Right cardiac atrium (tissue), 5 donors: ENCODE data around the gene FAM89B. TPM values are rescaled to one million over a fixed set of nuclear protein-coding genes. Genes with fewer than 3 reads are reported as not detected.

Source experiments
- ATAC-seq, 2 donors: fragments of 200-7000 bp; cut with Tn5 transposase; one replicate each; pipeline versions ENCODE4 v1.8.0 to v1.9.1; 2020; ENCODE audit warnings: moderate library complexity in 2 of 2, mild to moderate bottlenecking in 1 of 2
- DNase-seq, 3 donors: peaks; one replicate each; pipeline ENCODE4 v3.0.0-alpha.2; 2020
- H3K27ac ChIP-seq: one replicate; pipeline ENCODE4 v1.5.1; 2013; ENCODE audit warnings: mild to moderate bottlenecking, low read length, control low read depth, moderate library complexity
- H3K27me3 ChIP-seq: one replicate; pipeline ENCODE4 v1.6.1; 2013; ENCODE audit not compliant: control insufficient read depth, insufficient read depth
- H3K4me1 ChIP-seq: one replicate; pipeline ENCODE4 v1.6.1; 2013; ENCODE audit warnings: low read length; ENCODE audit not compliant: control insufficient read depth, insufficient read depth
- H3K4me3 ChIP-seq: one replicate; pipeline ENCODE4 v1.5.1; 2013; ENCODE audit warnings: low read length, control low read depth
- H3K9me3 ChIP-seq: one replicate; pipeline ENCODE4 v1.6.1; 2013; ENCODE audit warnings: low read length; ENCODE audit not compliant: control insufficient read depth
- WGBS: extraction: QIAGEN DNeasy Blood & Tissue Kit; methylation state at CpG from one replicate; pipeline ENCODE4 v1.1.7; 2013; 5-methylcytosine and 5-hydroxymethylcytosine counted together
- intact Hi-C, 4 donors: fragments of 100-400 bp; cut with DNase I; formaldehyde crosslinking; loops; one replicate each; pipeline versions ENCODE4 v1.11.0 to v1.14.0; 2022 to 2023
- polyA plus RNA-seq: library from polyadenylated mRNA; stranded (reverse); fragments of 200-250 nt; gene quantifications from one replicate; pipeline ENCODE4 v1.2.3, GENCODE V29; 2013
- total RNA-seq, 4 donors: library from RNA; stranded (reverse); fragmentation: NEBNext Ultra II Directional; extraction: Animal tissue kit (Norgen Biotek cat#: 25700); gene quantifications; one replicate each; pipeline ENCODE4 v1.2.1, GENCODE V29; 2021
- donor health status: healthy with polysubstance abuse.
- donor health status: DM: no; HTN: yes; CAD: no.
- donor health status: DM: no; HTN: no; CAD: no.
- donor health status: DM: no; HTN: yes; CAD: no; lungs with severe emphysema.
- donor health status: DM: yes; HTN: yes; CAD: no.

FAM89B gene
- total and polyA plus RNA-seq, 5 donors, result 40.5 to 46.6 (median 45.5) TPM

GRCh38 chr11:65613091-65613928 lies 41.0 kb downstream of the FAM89B start:
- no peaks in the 10 kb centered on the region for H3K27me3 ChIP-seq
- WGBS, result 20% methylated on average over 43 of the region's 43 CpGs
- no peak for ATAC-seq
- H3K4me3 ChIP-seq, result peak overlapping the region; percentile 82
- intact Hi-C loops, result loop anchor here in 1 of 4 donors (5.0 kb wide), 1 partner anchor 36 kb away; the partner anchor contains the start of gene EHBP1L1
- H3K4me1 ChIP-seq, result peaks cover 5% of the 10 kb centered on the region
- DNase-seq, result peak; percentile 43 to 79 (median 72)
- H3K9me3 ChIP-seq, result no peaks in the 10 kb centered on the region
- H3K27ac ChIP-seq, result peak overlapping the region; percentile 93

GRCh38 chr11:65615229-65615949 lies 43.1 kb downstream of the FAM89B start, which contains the start of gene PCNX3:
TSS of gene PCNX3 (plus strand) at chr11:65615776. CDS start at chr11:65616312, 536 bp downstream.
- H3K27ac ChIP-seq, result peak within 1 kb of the TSS; percentile 90
- intact Hi-C loops, result no loop called here
- peak within 1 kb of the TSS; percentile 91 for H3K4me3 ChIP-seq
- H3K9me3 ChIP-seq, result no peaks in the 10 kb centered on the region
- WGBS, result under 1% methylated on average over 55 of the region's 55 CpGs
- no peaks in the 10 kb centered on the region for H3K27me3 ChIP-seq
- ATAC-seq (peak; percentile 85 to 90), DNase-seq (peak; percentile 100)
- peaks cover 3% of the 10 kb centered on the region for H3K4me1 ChIP-seq

GRCh38 chr11:65615950-65616574 lies 43.7 kb downstream of the FAM89B start:
- Histone ChIP-seq H3K4me1 (peaks cover 3% of the 10 kb centered on the region), H3K4me3 (peak overlapping the region; percentile 91), H3K27me3 (no peaks in the 10 kb centered on the region), H3K27ac (peak overlapping the region; percentile 83), H3K9me3 (no peaks in the 10 kb centered on the region)
- DNase-seq, result peak in 1 of 3 donors; percentile 74
- peak; percentile 0 for ATAC-seq
- under 1% methylated on average over 50 of the region's 50 CpGs for WGBS
- intact Hi-C loops, result no loop called here

GRCh38 chr11:65616575-65617001 lies 44.2 kb downstream of the FAM89B start:
- Histone ChIP-seq H3K4me3 (peak overlapping the region; percentile 91), H3K4me1 (peaks cover 3% of the 10 kb centered on the region)

GRCh38 chr11:65617136-65617850 lies 45.0 kb downstream of the FAM89B start:
- 90% methylated on average over 17 of the region's 17 CpGs for WGBS
- intact Hi-C loops, result no loop called here
- H3K4me3 ChIP-seq, result no peak overlapping the region
- DNase-seq (no peak), ATAC-seq (no peak)
- peaks cover 3% of the 10 kb centered on the region for H3K4me1 ChIP-seq
- no peak overlapping the region for H3K27ac ChIP-seq
- H3K9me3 ChIP-seq, result no peaks in the 10 kb centered on the region
- no peaks in the 10 kb centered on the region for H3K27me3 ChIP-seq

More at GRCh38 chr11:65616575-65617001, 44.2 kb downstream of the FAM89B start:
- Histone ChIP-seq H3K27me3 (no peaks in the 10 kb centered on the region), H3K27ac (no peak overlapping the region), H3K9me3 (no peaks in the 10 kb centered on the region)
- DNase-seq (no peak), ATAC-seq (no peak)
- 68% methylated on average over 10 of the region's 10 CpGs for WGBS
- intact Hi-C loops, result no loop called here

- intact Hi-C loops, result no loop called here
- ATAC-seq, result no peak
- WGBS, result 91% methylated on average over 33 of the region's 33 CpGs
These were observed 45.8 kb downstream of the FAM89B start for GRCh38 chr11:65617990-65618751.

GRCh38 chr11:65618763-65619162 lies 46.4 kb downstream of the FAM89B start:
- intact Hi-C loops, result no loop called here
- no peak for ATAC-seq
- H3K4me1 ChIP-seq, result peaks cover 3% of the 10 kb centered on the region
- H3K4me3 ChIP-seq, result no peak overlapping the region
- WGBS, result 89% methylated on average over 14 of the region's 14 CpGs
- no peak overlapping the region for H3K27ac ChIP-seq
- peak in 1 of 3 donors; percentile 30 for DNase-seq
- no peaks in the 10 kb centered on the region for H3K27me3 ChIP-seq
- H3K9me3 ChIP-seq, result no peaks in the 10 kb centered on the region

More at GRCh38 chr11:65617990-65618751, 45.8 kb downstream of the FAM89B start:
- H3K27ac ChIP-seq, result no peak overlapping the region
- H3K9me3 ChIP-seq, result no peaks in the 10 kb centered on the region
- peaks cover 3% of the 10 kb centered on the region for H3K4me1 ChIP-seq
- no peaks in the 10 kb centered on the region for H3K27me3 ChIP-seq
- no peak overlapping the region for H3K4me3 ChIP-seq
- DNase-seq, result peak in 2 of 3 donors; percentile 52 to 71

- H3K27ac ChIP-seq, result no peak overlapping the region
- no peak overlapping the region for H3K4me3 ChIP-seq
- no peaks in the 10 kb centered on the region for H3K9me3 ChIP-seq
- peak in 1 of 3 donors; percentile 39 for DNase-seq
- intact Hi-C loops, result no loop called here
- no peak for ATAC-seq
- H3K4me1 ChIP-seq, result peaks cover 3% of the 10 kb centered on the region
- H3K27me3 ChIP-seq, result no peaks in the 10 kb centered on the region
- 93% methylated on average over 29 of the region's 29 CpGs for WGBS
These were observed 47.1 kb downstream of the FAM89B start for GRCh38 chr11:65619281-65619928.

- Histone ChIP-seq H3K9me3 (no peaks in the 10 kb centered on the region), H3K27ac (no peak overlapping the region), H3K27me3 (no peaks in the 10 kb centered on the region), H3K4me3 (no peak overlapping the region), H3K4me1 (peaks cover 3% of the 10 kb centered on the region)
- intact Hi-C loops, result no loop called here
- ATAC-seq, result no peak
- 93% methylated on average over 19 of the region's 19 CpGs for WGBS
- peak in 1 of 3 donors; percentile 46 for DNase-seq
These were observed 48.3 kb downstream of the FAM89B start for GRCh38 chr11:65620666-65621065.
